ENCODE results near the gene TLR7. TPM values are rescaled to one million over a fixed set of nuclear protein-coding genes. Genes with fewer than 3 reads are reported as not detected.

The TLR7 gene
- total RNA-seq, 1 donor from 2014 or later = 0.69 TPM

DNA sequence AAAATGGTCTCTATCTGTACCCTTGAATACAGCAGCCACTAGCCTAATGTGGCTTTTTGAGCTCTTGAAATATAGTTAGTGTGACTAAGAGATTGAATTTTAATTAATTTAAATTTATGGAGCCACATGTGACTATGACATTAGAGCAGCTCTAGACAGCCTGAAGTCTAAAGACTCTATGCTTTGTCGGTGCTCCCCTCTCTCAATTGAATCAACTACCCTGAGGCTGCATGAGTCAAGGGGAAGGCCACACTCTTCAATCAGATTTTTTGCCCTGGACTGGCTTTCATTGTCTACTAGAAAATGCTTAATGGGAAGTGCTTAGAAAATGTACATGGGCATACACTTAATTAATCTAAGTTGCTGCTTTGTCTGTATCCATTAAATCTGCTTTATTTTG is 11.7 kb downstream of the TLR7 start:
- no peak overlapping the region for H3K27ac ChIP-seq (replicated peaks)
- no peaks in the 10 kb centered on the region for H3K4me1 ChIP-seq
- H3K4me3 ChIP-seq = no peak overlapping the region
- DNase-seq = no peak
- H3K36me3 ChIP-seq = no peaks in the 10 kb centered on the region
- intact Hi-C loops (cut with micrococcal nuclease) = no loop called here
- H3K9me3 ChIP-seq (replicated peaks) = no peaks in the 10 kb centered on the region
- TF ChIP-seq, protein P1, sequence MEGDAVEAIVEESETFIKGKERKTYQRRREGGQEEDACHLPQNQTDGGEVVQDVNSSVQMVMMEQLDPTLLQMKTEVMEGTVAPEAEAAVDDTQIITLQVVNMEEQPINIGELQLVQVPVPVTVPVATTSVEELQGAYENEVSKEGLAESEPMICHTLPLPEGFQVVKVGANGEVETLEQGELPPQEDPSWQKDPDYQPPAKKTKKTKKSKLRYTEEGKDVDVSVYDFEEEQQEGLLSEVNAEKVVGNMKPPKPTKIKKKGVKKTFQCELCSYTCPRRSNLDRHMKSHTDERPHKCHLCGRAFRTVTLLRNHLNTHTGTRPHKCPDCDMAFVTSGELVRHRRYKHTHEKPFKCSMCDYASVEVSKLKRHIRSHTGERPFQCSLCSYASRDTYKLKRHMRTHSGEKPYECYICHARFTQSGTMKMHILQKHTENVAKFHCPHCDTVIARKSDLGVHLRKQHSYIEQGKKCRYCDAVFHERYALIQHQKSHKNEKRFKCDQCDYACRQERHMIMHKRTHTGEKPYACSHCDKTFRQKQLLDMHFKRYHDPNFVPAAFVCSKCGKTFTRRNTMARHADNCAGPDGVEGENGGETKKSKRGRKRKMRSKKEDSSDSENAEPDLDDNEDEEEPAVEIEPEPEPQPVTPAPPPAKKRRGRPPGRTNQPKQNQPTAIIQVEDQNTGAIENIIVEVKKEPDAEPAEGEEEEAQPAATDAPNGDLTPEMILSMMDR (IDR thresholded peaks at IDR 0.05; ENCODE audit: borderline replicate concordance) = no peak
- H3K27me3 ChIP-seq (ENCODE audit: low read depth) = no peaks in the 10 kb centered on the region

DNA sequence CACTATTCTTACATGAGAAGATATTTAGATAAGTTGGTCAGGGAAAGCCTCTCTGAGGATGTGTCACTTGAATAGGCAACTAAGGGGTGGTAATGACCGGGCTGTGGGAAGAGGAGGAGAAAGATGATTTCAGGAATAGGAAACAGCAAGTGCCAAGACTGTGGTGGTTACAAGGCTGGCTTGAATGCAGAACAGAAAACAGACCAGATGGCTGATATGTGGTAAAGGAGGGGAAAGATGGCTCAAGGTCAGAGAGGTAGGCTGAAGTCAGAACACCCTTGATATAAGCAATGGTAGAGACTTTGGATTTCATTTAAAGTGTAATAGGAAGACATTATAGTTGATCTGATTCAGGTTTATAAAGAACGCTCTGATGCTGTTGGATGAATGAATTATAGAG is 15.0 kb downstream of the TLR7 start:
- Histone ChIP-seq H3K36me3 (no peaks in the 10 kb centered on the region), H3K27me3 (ENCODE audit: low read depth) (no peaks in the 10 kb centered on the region), H3K27ac (replicated peaks) (no peak overlapping the region), H3K4me3 (no peak overlapping the region), H3K4me1 (no peaks in the 10 kb centered on the region), H3K9me3 (replicated peaks) (no peaks in the 10 kb centered on the region)
- no peak for DNase-seq
- TF ChIP-seq, protein P1 (IDR thresholded peaks at IDR 0.05; ENCODE audit: borderline replicate concordance) = no peak
- intact Hi-C loops (cut with micrococcal nuclease) = no loop called here

DNA sequence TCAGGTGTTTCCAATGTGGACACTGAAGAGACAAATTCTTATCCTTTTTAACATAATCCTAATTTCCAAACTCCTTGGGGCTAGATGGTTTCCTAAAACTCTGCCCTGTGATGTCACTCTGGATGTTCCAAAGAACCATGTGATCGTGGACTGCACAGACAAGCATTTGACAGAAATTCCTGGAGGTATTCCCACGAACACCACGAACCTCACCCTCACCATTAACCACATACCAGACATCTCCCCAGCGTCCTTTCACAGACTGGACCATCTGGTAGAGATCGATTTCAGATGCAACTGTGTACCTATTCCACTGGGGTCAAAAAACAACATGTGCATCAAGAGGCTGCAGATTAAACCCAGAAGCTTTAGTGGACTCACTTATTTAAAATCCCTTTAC is 18.6 kb downstream of the TLR7 start:
- no peaks in the 10 kb centered on the region for H3K9me3 ChIP-seq (replicated peaks)
- no peaks in the 10 kb centered on the region for H3K36me3 ChIP-seq
- no peak for DNase-seq
- TF ChIP-seq, protein P1 (IDR thresholded peaks at IDR 0.05; ENCODE audit: borderline replicate concordance) = no peak
- H3K4me3 ChIP-seq = no peak overlapping the region
- no peak overlapping the region for H3K27ac ChIP-seq (replicated peaks)
- H3K27me3 ChIP-seq (ENCODE audit: low read depth) = no peaks in the 10 kb centered on the region
- no peaks in the 10 kb centered on the region for H3K4me1 ChIP-seq
- intact Hi-C loops (cut with micrococcal nuclease) = no loop called here

DNA sequence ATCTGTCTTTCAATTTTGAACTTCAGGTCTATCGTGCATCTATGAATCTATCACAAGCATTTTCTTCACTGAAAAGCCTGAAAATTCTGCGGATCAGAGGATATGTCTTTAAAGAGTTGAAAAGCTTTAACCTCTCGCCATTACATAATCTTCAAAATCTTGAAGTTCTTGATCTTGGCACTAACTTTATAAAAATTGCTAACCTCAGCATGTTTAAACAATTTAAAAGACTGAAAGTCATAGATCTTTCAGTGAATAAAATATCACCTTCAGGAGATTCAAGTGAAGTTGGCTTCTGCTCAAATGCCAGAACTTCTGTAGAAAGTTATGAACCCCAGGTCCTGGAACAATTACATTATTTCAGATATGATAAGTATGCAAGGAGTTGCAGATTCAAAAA is 19.7 kb downstream of the TLR7 start:
- intact Hi-C loops (cut with micrococcal nuclease) = no loop called here
- Histone ChIP-seq H3K4me3 (no peak overlapping the region), H3K27me3 (ENCODE audit: low read depth) (no peaks in the 10 kb centered on the region), H3K4me1 (no peaks in the 10 kb centered on the region), H3K9me3 (replicated peaks) (no peaks in the 10 kb centered on the region), H3K27ac (replicated peaks) (no peak overlapping the region), H3K36me3 (no peaks in the 10 kb centered on the region)
- TF ChIP-seq, protein P1 (IDR thresholded peaks at IDR 0.05; ENCODE audit: borderline replicate concordance) = no peak
- DNase-seq = no peak

DNA sequence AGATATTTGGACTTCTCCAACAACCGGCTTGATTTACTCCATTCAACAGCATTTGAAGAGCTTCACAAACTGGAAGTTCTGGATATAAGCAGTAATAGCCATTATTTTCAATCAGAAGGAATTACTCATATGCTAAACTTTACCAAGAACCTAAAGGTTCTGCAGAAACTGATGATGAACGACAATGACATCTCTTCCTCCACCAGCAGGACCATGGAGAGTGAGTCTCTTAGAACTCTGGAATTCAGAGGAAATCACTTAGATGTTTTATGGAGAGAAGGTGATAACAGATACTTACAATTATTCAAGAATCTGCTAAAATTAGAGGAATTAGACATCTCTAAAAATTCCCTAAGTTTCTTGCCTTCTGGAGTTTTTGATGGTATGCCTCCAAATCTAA is 20.3 kb downstream of the TLR7 start:
- no peaks in the 10 kb centered on the region for H3K27me3 ChIP-seq (ENCODE audit: low read depth)
- intact Hi-C loops (cut with micrococcal nuclease) = no loop called here

More for the DNA sequence above, 20.3 kb downstream of the TLR7 start:
- Histone ChIP-seq H3K4me1 (no peaks in the 10 kb centered on the region), H3K27ac (replicated peaks) (no peak overlapping the region), H3K36me3 (no peaks in the 10 kb centered on the region), H3K9me3 (replicated peaks) (no peaks in the 10 kb centered on the region), H3K4me3 (no peak overlapping the region)
- no peak for DNase-seq
- TF ChIP-seq, protein P1 (IDR thresholded peaks at IDR 0.05; ENCODE audit: borderline replicate concordance) = no peak
